Activated naive CD8-positive, alpha-beta T cell (primary cell): ENCODE data around the gene CDC42EP2.

Source experiments
- H3K27ac Mint-ChIP-seq: one replicate; pipeline ENCODE4 v1.8.0; 2021; ENCODE audit warnings: mixed read lengths
- H3K27me3 Mint-ChIP-seq: one replicate; pipeline ENCODE4 v1.8.0; 2021; ENCODE audit warnings: mixed read lengths
- H3K36me3 Mint-ChIP-seq: one replicate; pipeline ENCODE4 v1.8.0; 2021; ENCODE audit warnings: mixed read lengths
- H3K4me1 Mint-ChIP-seq: one replicate; pipeline ENCODE4 v1.8.0; 2021; ENCODE audit warnings: low read depth, mixed read lengths
- H3K4me3 Mint-ChIP-seq: one replicate; pipeline ENCODE4 v1.8.0; 2021; ENCODE audit warnings: mild to moderate bottlenecking, mixed read lengths
- H3K9me3 Mint-ChIP-seq: one replicate; pipeline ENCODE4 v1.8.0; 2021; ENCODE audit warnings: low read depth, mixed read lengths

CDC42EP2 gene

DNA sequence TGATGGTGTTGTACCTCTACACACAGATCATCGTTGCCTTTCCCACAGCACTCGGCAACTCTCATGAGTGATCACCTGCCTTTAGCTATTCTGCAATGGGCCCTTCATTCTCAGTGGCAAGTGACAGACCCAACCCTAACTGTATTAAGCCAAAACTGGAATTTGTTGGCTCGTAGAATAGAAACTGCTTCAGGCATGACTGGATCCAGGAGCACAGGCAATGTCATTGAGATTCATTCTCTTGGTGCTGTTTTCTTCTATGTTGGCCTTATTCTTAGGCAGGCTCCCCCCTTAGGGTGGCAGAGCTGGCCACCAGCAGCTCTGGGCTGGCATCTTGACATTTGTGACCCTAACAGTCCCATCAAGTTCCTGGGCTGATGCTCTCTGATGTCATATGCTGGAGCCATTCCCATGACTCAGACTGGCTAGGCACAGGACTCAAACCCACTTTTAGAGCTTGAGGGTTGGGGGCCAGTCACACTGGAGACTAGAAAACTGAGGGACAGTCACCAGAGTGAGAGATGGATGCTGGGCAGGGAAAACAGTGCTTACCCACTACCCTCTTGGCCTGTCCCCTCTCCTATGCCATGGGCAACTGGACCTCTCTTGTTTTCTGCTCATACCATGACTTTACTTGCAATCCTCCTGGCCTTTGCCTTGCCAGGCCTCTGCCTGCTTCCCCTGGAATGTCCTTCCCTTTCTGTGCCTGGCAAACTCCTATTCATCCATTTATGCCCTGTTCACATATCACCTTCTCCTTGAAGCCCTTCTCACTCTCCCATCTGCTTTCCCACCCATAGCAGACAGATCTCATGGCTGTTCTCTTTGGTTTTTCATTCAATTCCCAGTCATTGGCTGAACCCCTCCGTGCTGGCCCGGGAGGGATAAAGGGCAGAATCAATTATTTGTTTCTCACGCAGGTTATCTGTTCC, 7.1 kb upstream of the CDC42EP2 start:
- H3K36me3 Mint-ChIP-seq, result no peaks in the 10 kb centered on the region
- H3K27me3 Mint-ChIP-seq, result no peaks in the 10 kb centered on the region
- H3K4me1 Mint-ChIP-seq, result no peaks in the 10 kb centered on the region
- no peak overlapping the region for H3K27ac Mint-ChIP-seq
- no peak overlapping the region for H3K4me3 Mint-ChIP-seq
- H3K9me3 Mint-ChIP-seq, result no peaks in the 10 kb centered on the region

DNA sequence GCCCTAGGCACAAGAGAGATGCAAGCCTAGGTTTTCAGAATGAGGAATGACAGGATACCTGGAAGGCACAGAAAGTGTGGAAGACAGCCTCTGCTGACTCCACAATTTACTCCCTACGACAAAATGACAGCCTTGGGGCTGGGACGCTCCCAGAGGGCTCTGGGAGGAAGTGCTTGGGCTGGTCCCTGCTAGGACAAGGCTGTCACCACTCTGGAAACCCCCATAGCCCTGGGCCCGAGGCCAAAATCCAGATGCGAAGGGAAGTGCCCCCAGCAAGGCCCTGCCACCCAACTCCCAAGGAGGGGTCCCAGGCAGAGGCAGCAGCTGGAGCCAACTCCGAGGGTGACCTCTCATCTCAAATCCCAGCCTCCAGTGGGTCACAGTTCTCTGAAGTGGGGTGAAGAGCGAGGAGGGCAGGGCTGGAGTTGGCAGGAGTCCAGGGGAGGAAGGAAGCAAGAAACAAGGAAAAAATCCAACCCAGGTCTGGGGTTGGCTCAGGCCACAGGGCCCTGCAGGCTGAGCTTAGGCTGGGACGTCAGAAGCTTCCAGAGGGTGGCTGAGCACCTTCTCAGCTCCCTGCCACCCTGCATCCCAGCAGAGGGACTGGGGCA, 6.3 kb upstream of the CDC42EP2 start:
- Mint-ChIP-seq H3K4me1 (no peaks in the 10 kb centered on the region), H3K27me3 (no peaks in the 10 kb centered on the region), H3K9me3 (no peaks in the 10 kb centered on the region), H3K27ac (no peak overlapping the region), H3K4me3 (no peak overlapping the region), H3K36me3 (no peaks in the 10 kb centered on the region)

DNA sequence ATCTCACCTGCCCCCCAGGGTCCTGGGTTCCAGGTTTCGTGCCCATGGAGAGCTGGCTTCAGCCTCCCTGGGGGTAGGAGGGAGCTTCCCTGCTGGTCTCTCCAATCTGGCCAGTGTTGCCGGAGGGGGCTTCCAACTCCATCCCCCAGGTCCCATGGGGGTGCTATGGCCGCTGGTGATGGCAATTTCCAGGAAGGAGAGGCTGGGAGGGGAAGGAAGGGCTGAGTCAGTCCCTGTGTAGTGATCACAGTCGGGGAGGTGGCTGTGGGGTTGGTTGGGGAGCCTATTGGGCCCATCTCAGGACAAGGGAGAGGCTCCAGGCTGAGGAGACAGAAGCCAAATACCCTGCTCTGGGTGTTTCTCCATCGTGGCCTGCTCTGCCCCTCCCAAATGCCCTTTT, 5.7 kb upstream of the CDC42EP2 start:
- Mint-ChIP-seq H3K36me3 (no peaks in the 10 kb centered on the region), H3K9me3 (no peaks in the 10 kb centered on the region), H3K27ac (no peak overlapping the region), H3K27me3 (no peaks in the 10 kb centered on the region), H3K4me1 (peaks cover 2% of the 10 kb centered on the region), H3K4me3 (no peak overlapping the region)

DNA sequence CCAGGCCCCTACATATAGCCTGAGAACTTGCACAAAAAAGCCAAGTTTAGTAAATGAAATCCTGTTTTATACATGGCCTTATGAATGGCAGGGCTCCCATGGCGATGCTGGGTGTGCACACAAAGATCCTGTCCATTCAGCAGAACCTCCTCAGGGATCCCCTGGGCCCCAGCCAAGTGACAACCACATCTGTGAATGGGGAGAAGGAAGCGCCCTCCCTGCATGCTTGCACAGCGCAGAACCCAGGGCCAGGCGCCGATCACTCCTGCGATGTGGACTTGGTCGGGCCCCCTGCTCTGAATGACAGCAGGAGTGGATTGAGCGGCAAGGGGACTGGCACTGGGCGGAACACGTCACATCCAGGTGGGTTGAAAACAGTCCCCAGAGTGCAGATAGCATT, 4.5 kb upstream of the CDC42EP2 start:
- H3K4me1 Mint-ChIP-seq, result peaks cover 2% of the 10 kb centered on the region
- H3K27ac Mint-ChIP-seq, result no peak overlapping the region
- H3K4me3 Mint-ChIP-seq, result no peak overlapping the region
- H3K36me3 Mint-ChIP-seq, result no peaks in the 10 kb centered on the region
- H3K9me3 Mint-ChIP-seq, result no peaks in the 10 kb centered on the region
- H3K27me3 Mint-ChIP-seq, result no peaks in the 10 kb centered on the region

DNA sequence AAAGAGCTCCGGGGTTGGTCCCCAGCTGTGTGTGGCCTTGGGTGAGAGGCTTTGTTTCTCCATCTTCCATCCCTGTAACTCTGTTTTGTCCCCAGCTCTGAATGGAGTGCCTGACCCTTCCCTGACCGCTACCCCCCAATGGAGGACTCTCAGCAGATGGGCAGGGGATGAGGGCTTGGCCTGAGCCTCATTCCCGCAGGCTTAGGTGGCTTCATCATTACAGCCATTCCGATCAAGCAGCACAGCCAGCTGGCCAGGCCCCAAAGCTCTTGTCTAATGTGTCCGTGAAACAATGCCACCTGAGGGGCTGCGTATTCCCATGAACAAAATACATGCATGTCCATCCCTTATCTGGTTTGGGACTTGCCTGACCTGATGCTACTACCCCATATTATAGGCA, 3.9 kb upstream of the CDC42EP2 start:
- Mint-ChIP-seq H3K36me3 (no peaks in the 10 kb centered on the region), H3K4me1 (peaks cover 3% of the 10 kb centered on the region), H3K27ac (no peak overlapping the region), H3K27me3 (no peaks in the 10 kb centered on the region), H3K9me3 (no peaks in the 10 kb centered on the region), H3K4me3 (no peak overlapping the region)

DNA sequence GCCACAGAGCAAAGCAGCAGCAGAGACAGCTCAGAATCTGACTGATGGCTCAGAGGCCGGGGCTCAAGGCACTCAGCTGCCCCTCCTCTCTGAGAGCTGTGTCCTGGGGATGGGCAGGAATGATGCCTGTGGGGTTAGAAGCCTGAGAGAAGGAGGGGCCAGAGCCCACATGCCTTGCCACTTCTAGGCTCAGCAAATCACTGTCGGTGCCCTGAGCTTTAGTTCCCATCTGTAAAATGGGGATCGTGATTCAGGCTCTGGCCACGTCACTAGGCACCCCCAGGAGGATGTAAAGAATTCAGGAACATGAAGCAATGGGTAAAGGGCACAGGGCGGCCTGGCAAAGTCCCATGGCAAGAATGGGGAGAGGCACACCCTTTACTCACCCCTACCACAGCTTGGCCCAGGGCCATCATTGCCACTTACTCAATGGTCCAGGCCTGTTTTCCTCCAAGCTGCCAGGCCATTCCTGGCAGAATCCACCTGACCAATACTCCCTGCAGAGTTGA, 3.4 kb upstream of the CDC42EP2 start:
- Mint-ChIP-seq H3K4me3 (no peak overlapping the region), H3K36me3 (no peaks in the 10 kb centered on the region), H3K27ac (no peak overlapping the region), H3K9me3 (no peaks in the 10 kb centered on the region), H3K27me3 (no peaks in the 10 kb centered on the region), H3K4me1 (peaks cover 7% of the 10 kb centered on the region)

DNA sequence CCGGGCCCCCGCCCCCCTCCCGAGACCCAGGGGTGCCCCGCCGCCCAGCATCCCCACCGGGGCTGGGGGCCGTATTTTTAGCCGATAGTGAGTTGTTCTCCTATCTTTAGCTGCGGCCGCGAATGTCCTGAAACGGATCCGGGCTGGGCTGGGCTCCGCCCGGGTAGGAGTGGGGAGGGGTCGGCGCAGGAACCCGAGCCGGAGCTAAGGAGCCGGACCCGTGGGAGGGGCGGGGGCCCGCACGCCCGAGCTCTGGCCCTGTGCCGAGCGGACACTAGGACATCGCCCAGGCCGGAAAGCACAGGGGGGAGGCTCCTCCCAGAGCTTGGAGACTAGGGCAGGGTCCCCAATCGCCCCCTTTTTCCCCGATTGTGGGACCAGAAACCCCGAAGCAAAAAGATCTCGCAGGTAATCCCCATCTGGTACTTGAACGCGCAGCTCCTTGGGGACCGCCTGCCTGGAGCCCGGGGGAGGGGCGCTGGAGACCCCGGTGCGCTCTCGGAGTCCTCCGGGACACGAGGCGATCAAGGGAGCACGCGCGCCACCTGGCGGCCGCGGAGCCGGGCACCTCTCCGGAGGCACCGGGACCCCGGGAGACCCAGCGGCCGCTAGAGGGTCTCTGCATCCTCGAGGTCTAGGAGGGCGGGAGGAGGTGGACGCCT, 669 bp downstream of the CDC42EP2 start:
- Mint-ChIP-seq H3K27ac (no peak overlapping the region), H3K27me3 (no peaks in the 10 kb centered on the region), H3K4me1 (peaks cover 7% of the 10 kb centered on the region), H3K4me3 (peak overlapping the region; percentile 69), H3K9me3 (no peaks in the 10 kb centered on the region), H3K36me3 (no peaks in the 10 kb centered on the region)

DNA sequence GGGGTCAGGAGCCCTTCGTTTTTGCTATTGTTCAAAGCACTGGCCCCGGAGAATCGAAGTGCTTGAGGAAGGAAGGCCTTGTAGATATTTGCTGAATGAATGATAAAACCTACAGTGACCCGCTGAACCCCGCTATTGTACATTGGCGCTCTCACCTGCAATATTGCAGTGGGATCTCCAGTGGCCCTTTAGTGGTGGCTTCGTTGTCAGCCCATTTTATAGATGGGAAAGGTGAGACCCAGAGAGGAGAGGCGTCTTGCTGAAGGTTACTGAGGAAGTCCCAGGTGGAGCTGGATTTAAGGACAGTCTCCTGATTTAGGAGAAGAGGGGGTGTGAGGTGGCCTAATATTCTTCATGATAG, 1.2 kb downstream of the CDC42EP2 start:
- H3K4me1 Mint-ChIP-seq, result peaks cover 7% of the 10 kb centered on the region
- H3K27ac Mint-ChIP-seq, result no peak overlapping the region
- no peaks in the 10 kb centered on the region for H3K9me3 Mint-ChIP-seq
- H3K27me3 Mint-ChIP-seq, result no peaks in the 10 kb centered on the region
- H3K36me3 Mint-ChIP-seq, result no peaks in the 10 kb centered on the region
- peak overlapping the region; percentile 63 for H3K4me3 Mint-ChIP-seq

DNA sequence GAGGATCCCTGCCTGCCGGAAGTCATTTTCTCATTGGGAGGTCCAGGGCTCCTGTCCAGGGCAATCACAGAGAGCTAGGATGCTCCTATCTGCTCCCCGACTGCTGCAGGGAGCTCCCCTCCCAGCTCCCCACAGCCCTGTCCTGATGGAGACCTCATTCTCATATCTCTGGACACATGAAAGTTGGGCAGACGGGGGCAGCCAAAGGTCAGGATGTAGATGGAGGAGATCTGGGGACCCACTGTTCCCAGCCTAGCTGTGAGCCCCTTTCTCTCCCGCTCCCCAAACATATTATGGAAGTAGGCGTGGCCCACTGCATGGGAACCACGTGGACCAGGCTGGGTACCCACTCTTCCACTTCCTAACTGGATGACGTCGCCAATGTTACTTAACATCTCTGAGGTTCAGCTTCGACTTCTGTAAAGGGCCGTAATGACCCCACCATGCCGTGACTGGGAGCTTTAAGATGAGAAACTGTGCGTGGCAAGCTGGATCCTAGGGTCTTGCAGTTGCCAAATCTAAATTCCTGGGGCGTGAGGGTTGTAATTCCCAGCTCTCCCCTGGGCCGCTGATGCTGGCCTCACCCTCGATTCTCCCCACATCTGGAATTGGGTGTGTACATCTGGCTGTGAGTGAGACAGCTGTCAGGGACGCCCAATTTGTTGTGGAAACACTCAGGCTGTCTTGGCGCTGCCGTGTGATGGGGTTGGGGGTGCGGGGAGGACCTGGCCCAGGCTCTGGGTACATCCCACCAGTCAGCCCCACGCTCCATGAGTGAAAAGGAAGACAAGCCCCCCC, 1.8 kb downstream of the CDC42EP2 start:
- H3K27ac Mint-ChIP-seq, result no peak overlapping the region
- peaks cover 7% of the 10 kb centered on the region for H3K4me1 Mint-ChIP-seq
- H3K36me3 Mint-ChIP-seq, result no peaks in the 10 kb centered on the region
- H3K27me3 Mint-ChIP-seq, result no peaks in the 10 kb centered on the region
- peak overlapping the region; percentile 63 for H3K4me3 Mint-ChIP-seq
- no peaks in the 10 kb centered on the region for H3K9me3 Mint-ChIP-seq

DNA sequence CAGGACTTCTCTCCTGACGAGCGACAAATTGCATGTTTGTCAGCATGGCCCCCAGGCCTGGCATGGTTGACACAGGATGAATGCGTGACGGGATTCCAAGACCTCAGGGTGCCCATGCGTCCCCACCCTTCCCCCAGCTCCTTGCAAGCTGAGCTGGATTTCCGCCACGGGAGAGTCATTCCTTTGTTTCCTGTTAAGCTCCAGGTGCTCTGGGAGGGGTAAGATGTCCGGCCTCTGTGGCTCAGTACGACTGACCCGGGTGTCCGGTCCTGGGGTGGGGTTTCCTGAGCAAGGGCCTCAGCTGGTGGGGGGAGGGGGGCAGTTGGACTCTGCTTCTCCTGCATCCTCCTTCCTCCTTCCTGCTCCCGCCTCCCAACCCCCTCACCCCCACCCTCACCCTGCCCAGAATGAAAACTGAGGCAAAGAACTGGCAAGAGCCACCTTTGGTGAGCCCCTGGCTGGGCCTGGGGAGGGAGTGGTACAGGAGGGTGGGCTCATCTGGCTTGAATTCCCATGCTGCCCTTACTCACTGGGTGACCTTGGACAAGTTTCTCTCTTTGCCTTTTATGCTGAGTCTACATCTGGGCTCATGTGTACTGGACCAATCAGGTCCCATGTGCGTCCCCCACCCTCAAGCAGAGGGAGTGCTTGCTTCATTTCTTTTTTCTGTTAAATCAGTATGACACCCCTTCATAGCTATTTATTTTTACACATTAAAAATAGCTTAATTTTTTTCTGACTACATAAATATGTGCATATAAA, 2.5 kb downstream of the CDC42EP2 start:
- H3K27ac Mint-ChIP-seq, result no peak overlapping the region
- no peaks in the 10 kb centered on the region for H3K9me3 Mint-ChIP-seq
- no peak overlapping the region for H3K4me3 Mint-ChIP-seq
- H3K36me3 Mint-ChIP-seq, result no peaks in the 10 kb centered on the region
- no peaks in the 10 kb centered on the region for H3K27me3 Mint-ChIP-seq
- peaks cover 7% of the 10 kb centered on the region for H3K4me1 Mint-ChIP-seq

DNA sequence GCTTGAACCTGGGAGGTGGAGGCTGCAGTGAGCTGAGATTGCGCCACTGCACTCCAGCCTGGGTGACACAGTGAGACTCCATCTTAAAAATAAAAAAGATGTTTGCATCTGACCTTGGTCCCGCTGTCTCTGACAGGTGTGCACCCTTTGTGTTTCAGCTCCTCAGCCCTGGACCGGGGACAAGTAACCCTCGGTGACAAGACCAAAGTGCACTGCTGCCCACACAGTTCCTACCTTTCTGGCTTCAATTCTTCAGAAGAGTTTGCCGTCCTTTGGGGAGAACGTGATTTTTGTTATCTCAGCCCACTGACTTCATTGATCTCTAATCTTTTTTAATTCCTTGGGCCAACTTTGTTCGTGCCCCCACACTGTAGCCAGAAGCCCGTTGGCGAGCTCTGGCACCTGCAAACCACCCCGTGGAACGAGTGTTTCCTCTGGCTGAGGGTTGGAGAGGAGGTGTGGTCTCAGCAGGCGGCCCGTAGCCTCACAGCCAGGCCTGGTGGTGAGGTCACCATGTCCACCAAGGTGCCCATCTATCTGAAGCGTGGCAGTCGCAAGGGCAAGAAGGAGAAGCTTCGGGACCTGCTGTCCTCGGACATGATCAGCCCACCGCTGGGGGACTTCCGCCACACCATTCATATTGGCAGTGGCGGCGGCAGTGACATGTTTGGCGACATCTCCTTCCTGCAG, 5.9 kb downstream of the CDC42EP2 start:
- Mint-ChIP-seq H3K27ac (no peak overlapping the region), H3K9me3 (no peaks in the 10 kb centered on the region), H3K4me1 (peaks cover 5% of the 10 kb centered on the region), H3K4me3 (no peak overlapping the region), H3K27me3 (no peaks in the 10 kb centered on the region), H3K36me3 (no peaks in the 10 kb centered on the region)

DNA sequence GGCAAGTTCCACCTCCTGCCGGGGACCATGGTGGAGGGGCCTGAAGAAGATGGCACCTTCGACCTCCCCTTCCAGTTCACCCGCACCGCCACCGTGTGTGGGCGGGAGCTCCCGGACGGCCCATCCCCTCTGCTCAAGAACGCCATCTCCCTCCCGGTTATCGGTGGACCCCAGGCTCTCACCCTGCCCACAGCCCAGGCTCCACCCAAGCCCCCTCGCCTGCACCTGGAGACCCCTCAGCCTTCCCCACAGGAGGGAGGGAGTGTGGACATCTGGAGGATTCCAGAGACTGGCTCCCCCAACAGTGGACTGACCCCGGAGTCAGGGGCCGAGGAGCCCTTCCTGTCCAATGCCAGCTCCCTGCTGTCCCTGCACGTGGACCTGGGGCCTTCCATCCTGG, 6.4 kb downstream of the CDC42EP2 start:
- Mint-ChIP-seq H3K9me3 (no peaks in the 10 kb centered on the region), H3K4me1 (peaks cover under 1% of the 10 kb centered on the region), H3K27me3 (no peaks in the 10 kb centered on the region), H3K4me3 (no peak overlapping the region), H3K27ac (no peak overlapping the region), H3K36me3 (no peaks in the 10 kb centered on the region)

DNA sequence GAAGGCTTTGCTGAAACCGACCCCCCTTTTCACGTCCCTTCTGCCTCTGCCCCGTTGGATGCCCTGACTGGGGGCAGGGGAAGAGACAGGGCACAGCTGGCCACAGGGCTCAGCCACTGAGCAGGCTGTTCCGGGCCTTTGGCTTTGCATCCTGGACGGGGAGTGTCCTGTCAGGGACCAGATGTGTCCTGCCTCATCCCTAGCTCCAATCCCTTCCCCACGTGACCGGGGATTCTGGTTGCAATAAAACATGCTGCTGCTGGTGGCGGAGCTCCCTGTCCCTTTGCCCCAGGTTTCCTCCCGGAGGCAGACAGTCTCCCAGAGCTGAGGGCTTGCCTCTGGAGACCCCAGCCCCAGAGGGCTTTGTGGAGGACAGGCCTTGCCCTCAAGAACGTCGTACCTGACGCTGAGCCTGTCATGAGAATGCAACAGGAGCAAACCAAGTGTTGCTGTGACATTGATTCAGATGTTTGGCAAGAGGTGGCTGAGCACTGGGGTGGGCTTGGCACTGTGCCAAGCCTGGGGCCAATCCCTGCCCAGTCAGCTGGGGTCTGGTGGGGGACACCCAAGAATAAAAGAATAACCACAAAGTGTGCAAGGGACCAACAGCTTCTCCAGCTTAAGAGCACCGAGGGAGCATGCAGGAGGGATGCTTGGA, 7.3 kb downstream of the CDC42EP2 start:
- Mint-ChIP-seq H3K27me3 (no peaks in the 10 kb centered on the region), H3K36me3 (no peaks in the 10 kb centered on the region), H3K9me3 (no peaks in the 10 kb centered on the region), H3K4me3 (no peak overlapping the region), H3K4me1 (no peaks in the 10 kb centered on the region), H3K27ac (no peak overlapping the region)
